Fibroblast of lung (primary cell): ENCODE measurements around the gene MIEN1.

ENCODE experiments used
- EZH2 ChIP-seq: IDR thresholded peaks from 2 replicates; pipeline ENCODE4 v1.5.1; 2012; ENCODE audit warnings: low read length, control low read depth, mild to moderate bottlenecking; ENCODE audit errors: missing control alignments
- TF ChIP-seq, protein P1 (sequence below), 2 donors: IDR thresholded peaks in 1 of 2; conservative IDR thresholded peaks in 1 of 2; 1 replicate in 1 of 2; 2 replicates in 1 of 2; pipeline ENCODE4 v1.5.1; 2011 to 2012; ENCODE audit warnings: low read length in 2 of 2, control low read depth in 1 of 2, inconsistent platforms in 1 of 2, low read depth in 1 of 2, mild to moderate bottlenecking in 1 of 2

DNA sequence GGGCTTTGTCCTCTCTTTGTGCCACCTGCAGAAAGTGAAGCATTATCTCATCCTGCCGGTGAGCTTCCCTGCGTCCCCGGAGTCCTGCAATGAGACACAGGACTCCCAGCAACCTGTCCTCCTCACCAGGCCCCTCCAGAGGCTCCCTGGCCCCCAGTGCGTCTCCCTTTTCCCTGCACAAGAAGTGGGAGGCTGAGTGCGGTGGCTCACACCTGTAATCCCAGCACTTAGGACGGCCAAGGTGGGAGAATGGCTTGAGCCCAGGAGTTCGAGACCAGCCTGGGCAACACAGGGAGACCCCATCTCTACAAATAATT is 15.8 kb upstream of the MIEN1 start:
- TF ChIP-seq, protein P1, sequence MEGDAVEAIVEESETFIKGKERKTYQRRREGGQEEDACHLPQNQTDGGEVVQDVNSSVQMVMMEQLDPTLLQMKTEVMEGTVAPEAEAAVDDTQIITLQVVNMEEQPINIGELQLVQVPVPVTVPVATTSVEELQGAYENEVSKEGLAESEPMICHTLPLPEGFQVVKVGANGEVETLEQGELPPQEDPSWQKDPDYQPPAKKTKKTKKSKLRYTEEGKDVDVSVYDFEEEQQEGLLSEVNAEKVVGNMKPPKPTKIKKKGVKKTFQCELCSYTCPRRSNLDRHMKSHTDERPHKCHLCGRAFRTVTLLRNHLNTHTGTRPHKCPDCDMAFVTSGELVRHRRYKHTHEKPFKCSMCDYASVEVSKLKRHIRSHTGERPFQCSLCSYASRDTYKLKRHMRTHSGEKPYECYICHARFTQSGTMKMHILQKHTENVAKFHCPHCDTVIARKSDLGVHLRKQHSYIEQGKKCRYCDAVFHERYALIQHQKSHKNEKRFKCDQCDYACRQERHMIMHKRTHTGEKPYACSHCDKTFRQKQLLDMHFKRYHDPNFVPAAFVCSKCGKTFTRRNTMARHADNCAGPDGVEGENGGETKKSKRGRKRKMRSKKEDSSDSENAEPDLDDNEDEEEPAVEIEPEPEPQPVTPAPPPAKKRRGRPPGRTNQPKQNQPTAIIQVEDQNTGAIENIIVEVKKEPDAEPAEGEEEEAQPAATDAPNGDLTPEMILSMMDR (conservative IDR thresholded peaks at IDR 0.05 in 1 of 2, IDR thresholded peaks at IDR 0.05 in 1 of 2; ENCODE audit: low read depth in 1 of 2, low read length in 2 of 2): no peak
- no peak for TF ChIP-seq EZH2
